ENCODE results near the gene TBX15. TPM values are rescaled to one million over a fixed set of nuclear protein-coding genes. Genes with fewer than 3 reads are reported as not detected.

The TBX15 gene
- total and polyA plus RNA-seq, 2 experiments from 2014 or later, result 0.21 TPM; not detected in 1

- TF ChIP-seq, protein P1, sequence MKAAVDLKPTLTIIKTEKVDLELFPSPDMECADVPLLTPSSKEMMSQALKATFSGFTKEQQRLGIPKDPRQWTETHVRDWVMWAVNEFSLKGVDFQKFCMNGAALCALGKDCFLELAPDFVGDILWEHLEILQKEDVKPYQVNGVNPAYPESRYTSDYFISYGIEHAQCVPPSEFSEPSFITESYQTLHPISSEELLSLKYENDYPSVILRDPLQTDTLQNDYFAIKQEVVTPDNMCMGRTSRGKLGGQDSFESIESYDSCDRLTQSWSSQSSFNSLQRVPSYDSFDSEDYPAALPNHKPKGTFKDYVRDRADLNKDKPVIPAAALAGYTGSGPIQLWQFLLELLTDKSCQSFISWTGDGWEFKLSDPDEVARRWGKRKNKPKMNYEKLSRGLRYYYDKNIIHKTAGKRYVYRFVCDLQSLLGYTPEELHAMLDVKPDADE (IDR thresholded peaks at IDR 0.05), result no peak
- no peak for TF ChIP-seq REST (IDR thresholded peaks at IDR 0.05; ENCODE audit: unreplicated experiment)
- no peak for TF ChIP-seq STAT1 (IDR thresholded peaks at IDR 0.05; ENCODE audit: unreplicated experiment)
- no peak for TF ChIP-seq EZH2 (IDR thresholded peaks at IDR 0.05; ENCODE audit: low read depth, unreplicated experiment)
- no peak for TF ChIP-seq ZNF331 (CRISPR knock-in tag; IDR thresholded peaks at IDR 0.05; ENCODE audit: low read depth)
Measured at GRCh38 chr1:118905671-118906070, 82.5 kb downstream of the TBX15 start (continued).

DNA sequence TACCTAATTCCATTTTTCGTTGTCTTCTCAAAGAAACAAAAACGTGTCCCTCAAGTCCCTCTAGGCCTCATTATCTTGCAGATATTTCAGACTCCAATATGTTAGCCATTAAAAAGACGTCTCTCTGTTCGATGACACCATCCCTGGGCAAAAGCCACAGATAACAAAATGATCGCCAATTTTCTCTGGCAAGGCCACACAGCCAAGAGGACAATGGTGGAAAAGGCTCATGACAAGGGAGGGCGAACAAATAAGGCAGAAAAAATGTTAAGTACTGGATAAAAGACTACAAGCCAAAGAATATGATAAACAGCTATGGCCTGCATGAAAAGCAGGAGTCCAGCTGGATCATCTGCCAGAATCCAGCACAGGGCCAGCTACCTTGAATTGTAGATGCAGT is 82.9 kb downstream of the TBX15 start:
- Histone ChIP-seq H3K4me1 (ENCODE audit: insufficient read depth) (0 out of 2 replicates have a peak, but pooled peaks cover 3% of the 10 kb centered on the region), H3K79me2 (replicated peaks; ENCODE audit: insufficient read depth) (no peaks in the 10 kb centered on the region), H2AFZ (no peak overlapping the region), H3K9me2 (ENCODE audit: insufficient read depth) (peaks cover 5% of the 10 kb centered on the region), H3F3A (replicated peaks; ENCODE audit: low read depth) (no peaks in the 10 kb centered on the region), H3K4me2 (no peak overlapping the region), H3K36me3 (ENCODE audit: insufficient read depth) (no peaks in the 10 kb centered on the region; the same call in 1 of the 2 replicates), H3K27me3 (ENCODE audit: insufficient read depth) (no peaks in the 10 kb centered on the region), H4K20me1 (replicated peaks; ENCODE audit: insufficient read depth) (no peaks in the 10 kb centered on the region), H3K27ac (ENCODE audit: low read depth) (no peak overlapping the region), H3K4me3 (no peak overlapping the region)
- Mint-ChIP-seq H3K36me3 (ENCODE audit: low read depth) (no peaks in the 10 kb centered on the region), H3K27me3 (ENCODE audit: insufficient read depth, low read depth, poor library complexity) (peaks cover 4% of the 10 kb centered on the region), H3K9me3 (no peaks in the 10 kb centered on the region), H3K27ac (no peak overlapping the region), H3K4me1 (no peaks in the 10 kb centered on the region), H3K4me3 (no peak overlapping the region)
- DNase-seq (ENCODE audit: low spot score) (no peak), ATAC-seq (no peak)
- TF ChIP-seq, protein P1 (IDR thresholded peaks at IDR 0.05), result no peak
- TF ChIP-seq POLR2AphosphoS5 (IDR thresholded peaks at IDR 0.05; ENCODE audit: low read depth), result no peak
- TF ChIP-seq CREB1 (CRISPR knock-in tag; IDR thresholded peaks at IDR 0.05; ENCODE audit: low read depth), result no peak
- no peak for TF ChIP-seq EZH2phosphoT487 (IDR thresholded peaks at IDR 0.05; ENCODE audit: unreplicated experiment)
- TF ChIP-seq CTCF (conservative IDR thresholded peaks at IDR 0.05; ENCODE audit: low read depth in 2 of 2), result no peak
- no peak for TF ChIP-seq ZNF462 (CRISPR knock-in tag; IDR thresholded peaks at IDR 0.05)
- no peak for TF ChIP-seq ZNF114 (CRISPR knock-in tag; IDR thresholded peaks at IDR 0.05)
- no peak for TF ChIP-seq STAT1 (IDR thresholded peaks at IDR 0.05; ENCODE audit: unreplicated experiment)
- TF ChIP-seq ZNF331 (CRISPR knock-in tag; IDR thresholded peaks at IDR 0.05; ENCODE audit: low read depth), result no peak

All from GM23338 (cell line).